Testis (tissue), 2 donors: ENCODE measurements around the gene RIMBP3B.
"Not testable (repeated sequence)": the region's sequence is repeated elsewhere in the genome, so short reads cannot be mapped to it uniquely, and the experiment has no call there.

ENCODE experiments used
- CTCF ChIP-seq, 3 experiments: fragments of 450-650 bp in 2 of 3; fragments of 200-600 bp in 1 of 3; sonication (generic) in 1 of 3; IDR thresholded peaks; one replicate each; pipeline ENCODE4 v1.5.1; 2016 to 2019; ENCODE audit warnings: antibody characterized with exemption in 3 of 3, mild to moderate bottlenecking in 2 of 3, moderate library complexity in 1 of 3
- POLR2A ChIP-seq: fragments of 450-650 bp; IDR thresholded peaks from one replicate; pipeline ENCODE4 v1.6.1; 2017; ENCODE audit warnings: antibody characterized with exemption, mild to moderate bottlenecking, moderate library complexity

GRCh38 chr22:21416375-21416774 is 32.8 kb downstream of the RIMBP3B start:
- TF ChIP-seq CTCF (IDR thresholded peaks at IDR 0.05); POLR2A: not testable (repeated sequence)
